Ishikawa (cell line): ENCODE data around the gene RAC2.

Experiments used
- CEBPB ChIP-seq: IDR thresholded peaks from 2 replicates; pipeline ENCODE4 v1.6.1; 2012
- CREB1 ChIP-seq: IDR thresholded peaks from 2 replicates; pipeline ENCODE4 v1.6.1; 2012; ENCODE audit warnings: low read depth
- EP300 ChIP-seq: IDR thresholded peaks from 2 replicates; pipeline ENCODE4 v1.6.1; 2012; ENCODE audit warnings: borderline replicate concordance
- FOXM1 ChIP-seq: IDR thresholded peaks from 2 replicates; pipeline ENCODE4 v1.6.1; 2012; ENCODE audit warnings: low read depth, borderline replicate concordance
- MAX ChIP-seq: IDR thresholded peaks from 2 replicates; pipeline ENCODE4 v1.6.1; 2012
- RAD21 ChIP-seq: IDR thresholded peaks from 2 replicates; pipeline ENCODE4 v1.6.1; 2012; ENCODE audit warnings: low read depth
- REST ChIP-seq: IDR thresholded peaks from 2 replicates; pipeline ENCODE4 v1.6.1; 2012; ENCODE audit warnings: low read depth, mild to moderate bottlenecking
- TAF1 ChIP-seq: IDR thresholded peaks from 2 replicates; pipeline ENCODE4 v1.6.1; 2012; ENCODE audit warnings: low read depth, mild to moderate bottlenecking
- TCF12 ChIP-seq: IDR thresholded peaks from 2 replicates; pipeline ENCODE4 v1.6.1; 2012; ENCODE audit warnings: low read depth
- TEAD4 ChIP-seq: IDR thresholded peaks from 2 replicates; pipeline ENCODE4 v1.6.1; 2012
- USF1 ChIP-seq: IDR thresholded peaks from 2 replicates; pipeline ENCODE4 v1.6.1; 2012
- YY1 ChIP-seq: IDR thresholded peaks from 2 replicates; pipeline ENCODE4 v1.6.1; 2012; ENCODE audit warnings: low read depth

- TF ChIP-seq CEBPB (no peak), TAF1 (no peak), REST (no peak), CREB1 (no peak), EP300 (no peak), RAD21 (no peak), TEAD4 (no peak), USF1 (no peak), MAX (no peak), TCF12 (no peak), YY1 (no peak), FOXM1 (no peak)
Measured at GRCh38 chr22:37181681-37182080, 62.4 kb downstream of the RAC2 start.
